Karpas-422 (cell line): Measurements from ENCODE around the gene TRABD. TPM values are rescaled to one million over a fixed set of nuclear protein-coding genes. Genes with fewer than 3 reads are reported as not detected.

ENCODE experiments used
- DNase-seq: peaks from one replicate; pipeline ENCODE4 v3.0.0-alpha.2; 2015
- H2AFZ ChIP-seq: fragments of 200-600 bp; sonication (generic); 2 replicates; pipeline ENCODE4 v1.6.1; 2014; ENCODE audit warnings: antibody characterized with exemption, low read length, mixed read lengths
- H3K27ac ChIP-seq: fragments of 200-600 bp; sonication (generic); 2 replicates; pipeline ENCODE4 v1.5.1; 2014; ENCODE audit warnings: mild to moderate bottlenecking, low read length, moderate library complexity
- H3K27me3 ChIP-seq: fragments of 200-600 bp; sonication (generic); 2 replicates; pipeline ENCODE4 v1.6.1; 2014; ENCODE audit warnings: low read length, mixed read lengths
- H3K36me3 ChIP-seq: fragments of 200-600 bp; sonication (generic); 2 replicates; pipeline ENCODE4 v1.6.1; 2014; ENCODE audit warnings: low read length, mixed read lengths; ENCODE audit not compliant: insufficient read depth
- H3K4me1 ChIP-seq: fragments of 200-600 bp; sonication (generic); 2 replicates; pipeline ENCODE4 v1.6.1; 2014; ENCODE audit warnings: mild to moderate bottlenecking, low read length, mixed read lengths
- H3K4me2 ChIP-seq: fragments of 200-600 bp; sonication (generic); 2 replicates; pipeline ENCODE4 v1.6.1; 2014; ENCODE audit warnings: low read length, low read depth, mild to moderate bottlenecking; ENCODE audit not compliant: poor library complexity, severe bottlenecking
- H3K4me3 ChIP-seq: fragments of 200-600 bp; sonication (generic); 2 replicates; pipeline ENCODE4 v1.5.1; 2014; ENCODE audit warnings: mild to moderate bottlenecking, antibody characterized with exemption, low read length, mixed read lengths
- H3K79me2 ChIP-seq: fragments of 200-600 bp; sonication (generic); 2 replicates; pipeline ENCODE4 v1.6.1; 2014; ENCODE audit warnings: mild to moderate bottlenecking, low read length, mixed read lengths
- H3K9ac ChIP-seq: fragments of 200-600 bp; sonication (generic); 2 replicates; pipeline ENCODE4 v1.6.0; 2014; ENCODE audit warnings: low read length
- H3K9me2 ChIP-seq: fragments of 200-600 bp; sonication (generic), shearing (Covaris generic); replicated peaks from 2 replicates; pipeline ENCODE4 v1.6.0; 2014; ENCODE audit warnings: mild to moderate bottlenecking, low read length, moderate library complexity; ENCODE audit not compliant: insufficient read depth
- H3K9me3 ChIP-seq: fragments of 300-700, 200-600 bp; sonication (generic); 2 replicates; pipeline ENCODE4 v1.6.1; 2014; ENCODE audit warnings: low read length, mixed read lengths
- H4K20me1 ChIP-seq: fragments of 200-600 bp; sonication (generic); 2 replicates; pipeline ENCODE4 v1.6.1; 2014; ENCODE audit warnings: mild to moderate bottlenecking, antibody characterized with exemption, low read length, low read depth; ENCODE audit not compliant: insufficient read depth
- total RNA-seq: library from RNA; depleted of rRNA; stranded (reverse); fragments of >200 nt; shearing (Covaris generic); gene quantifications from 2 replicates; pipeline ENCODE4 v1.2.3, GENCODE V29; 2014; ENCODE audit warnings: low replicate concordance

TRABD gene
- total RNA-seq, 1 experiment from 2014 or later: 46.7 TPM

DNA sequence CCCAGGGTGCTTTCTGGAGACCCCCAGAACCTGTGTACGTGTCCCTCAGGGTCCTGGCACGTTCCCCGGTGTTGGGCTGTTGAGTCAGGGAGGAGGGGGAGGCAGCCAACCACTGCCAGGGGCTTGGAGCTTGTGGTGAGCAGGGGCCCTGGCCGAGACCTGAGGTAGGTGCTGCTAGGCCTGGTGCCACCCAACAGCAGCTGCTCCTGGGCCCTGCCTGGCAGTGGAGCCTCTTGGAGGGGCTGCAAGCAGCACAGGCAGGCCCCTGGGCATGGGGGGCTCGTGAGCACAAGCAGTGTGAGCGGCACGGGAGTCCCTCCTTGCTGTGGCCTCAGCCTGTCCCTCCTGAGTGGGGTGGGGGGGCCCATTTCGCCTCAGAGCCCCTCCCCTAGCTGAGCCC, 7.9 kb downstream of the TRABD start:
- Histone ChIP-seq H3K9ac (no peak overlapping the region), H4K20me1 (peaks cover 11% of the 10 kb centered on the region; the same call in 1 of the 2 replicates), H3K36me3 (0 out of 2 replicates have a peak, but pooled peaks cover 5% of the 10 kb centered on the region), H3K79me2 (peaks cover 27% of the 10 kb centered on the region), H3K9me2 (no peaks in the 10 kb centered on the region), H3K4me1 (peaks cover 82% of the 10 kb centered on the region), H3K27me3 (no peaks in the 10 kb centered on the region), H2AFZ (no peak overlapping the region), H3K4me2 (no peak overlapping the region), H3K9me3 (no peaks in the 10 kb centered on the region), H3K4me3 (no peak overlapping the region), H3K27ac (peak overlapping the region; percentile 97)
- DNase-seq: no peak

DNA sequence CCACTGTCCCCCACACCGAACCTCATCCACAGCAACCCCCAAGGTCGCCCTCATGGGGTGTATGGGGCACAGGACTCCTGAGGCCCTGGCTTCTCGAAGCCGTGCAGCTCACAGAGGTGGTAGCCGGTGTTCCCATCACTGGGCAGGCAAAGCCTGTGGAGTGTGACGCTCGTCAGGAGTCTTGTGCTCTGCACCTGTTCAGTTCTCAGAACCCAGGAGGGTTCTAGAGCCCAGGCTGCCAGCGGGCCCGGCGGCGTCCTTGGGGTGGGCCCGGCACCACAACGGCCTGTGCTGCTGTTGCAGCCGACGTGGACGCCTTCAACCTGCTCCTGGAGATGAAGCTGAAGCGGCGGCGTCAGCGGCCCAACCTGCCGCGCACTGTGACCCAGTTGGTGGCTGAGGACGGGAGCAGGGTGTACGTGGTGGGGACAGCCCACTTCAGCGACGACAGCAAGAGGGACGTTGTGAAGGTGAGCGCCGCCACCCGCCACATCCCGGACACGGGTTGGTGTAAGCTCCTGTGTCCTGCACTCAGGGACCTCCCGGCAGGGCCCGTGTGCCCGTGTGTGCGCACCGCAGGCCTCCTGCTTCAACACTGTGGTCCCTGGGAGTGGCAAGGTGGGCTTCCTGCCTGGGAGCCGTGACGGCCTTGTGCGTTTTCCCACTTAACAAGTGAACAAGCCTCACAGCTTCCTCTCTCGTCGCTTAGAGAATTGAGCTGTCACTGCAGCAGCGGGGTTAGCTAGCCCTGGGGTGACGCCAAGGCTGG, 8.5 kb downstream of the TRABD start:
- peaks cover 79% of the 10 kb centered on the region for H3K4me1 ChIP-seq
- H3K4me2 ChIP-seq: no peak overlapping the region
- H3K9ac ChIP-seq: 0 out of 2 replicates have a peak overlapping the region, but pooled peaks have one; percentile 7
- H3K4me3 ChIP-seq: no peak overlapping the region
- no peaks in the 10 kb centered on the region for H3K27me3 ChIP-seq
- no peak for DNase-seq
- H4K20me1 ChIP-seq: peaks cover 5% of the 10 kb centered on the region; the same call in 1 of the 2 replicates
- peaks cover 25% of the 10 kb centered on the region for H3K79me2 ChIP-seq
- H2AFZ ChIP-seq: no peak overlapping the region
- peak overlapping the region; percentile 97 for H3K27ac ChIP-seq
- H3K9me3 ChIP-seq: no peaks in the 10 kb centered on the region
- 0 out of 2 replicates have a peak, but pooled peaks cover 5% of the 10 kb centered on the region for H3K36me3 ChIP-seq
- H3K9me2 ChIP-seq: no peaks in the 10 kb centered on the region

DNA sequence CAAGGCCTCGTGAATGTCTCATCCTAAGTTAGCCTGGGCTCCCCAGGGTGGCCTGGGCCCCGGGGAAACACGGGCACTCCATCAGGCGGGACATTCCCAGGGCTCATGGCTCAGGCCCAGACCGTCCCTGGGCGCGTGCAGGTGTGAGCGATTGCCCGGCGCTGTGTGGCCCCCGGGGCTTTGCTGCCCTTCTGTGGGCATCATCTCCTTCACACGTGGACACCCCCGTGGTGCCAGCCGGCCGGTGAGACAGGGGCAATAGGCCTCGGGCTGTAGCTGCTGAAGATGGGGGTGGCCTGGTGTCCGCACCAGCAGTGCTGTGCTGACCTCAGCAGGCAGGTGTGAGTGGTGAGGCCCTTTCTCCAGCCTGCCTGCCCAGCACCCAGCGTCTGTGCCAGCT, 10.5 kb downstream of the TRABD start:
- no peak overlapping the region for H3K4me2 ChIP-seq
- no peaks in the 10 kb centered on the region for H4K20me1 ChIP-seq
- H3K27me3 ChIP-seq: no peaks in the 10 kb centered on the region
- DNase-seq: no peak
- H2AFZ ChIP-seq: no peak overlapping the region
- no peaks in the 10 kb centered on the region for H3K9me3 ChIP-seq
- no peak overlapping the region for H3K9ac ChIP-seq
- H3K36me3 ChIP-seq: 0 out of 2 replicates have a peak, but pooled peaks cover 5% of the 10 kb centered on the region
- H3K27ac ChIP-seq: peak overlapping the region; percentile 71
- peaks cover 25% of the 10 kb centered on the region for H3K79me2 ChIP-seq
- no peak overlapping the region for H3K4me3 ChIP-seq
- H3K4me1 ChIP-seq: peaks cover 69% of the 10 kb centered on the region
- H3K9me2 ChIP-seq: no peaks in the 10 kb centered on the region

DNA sequence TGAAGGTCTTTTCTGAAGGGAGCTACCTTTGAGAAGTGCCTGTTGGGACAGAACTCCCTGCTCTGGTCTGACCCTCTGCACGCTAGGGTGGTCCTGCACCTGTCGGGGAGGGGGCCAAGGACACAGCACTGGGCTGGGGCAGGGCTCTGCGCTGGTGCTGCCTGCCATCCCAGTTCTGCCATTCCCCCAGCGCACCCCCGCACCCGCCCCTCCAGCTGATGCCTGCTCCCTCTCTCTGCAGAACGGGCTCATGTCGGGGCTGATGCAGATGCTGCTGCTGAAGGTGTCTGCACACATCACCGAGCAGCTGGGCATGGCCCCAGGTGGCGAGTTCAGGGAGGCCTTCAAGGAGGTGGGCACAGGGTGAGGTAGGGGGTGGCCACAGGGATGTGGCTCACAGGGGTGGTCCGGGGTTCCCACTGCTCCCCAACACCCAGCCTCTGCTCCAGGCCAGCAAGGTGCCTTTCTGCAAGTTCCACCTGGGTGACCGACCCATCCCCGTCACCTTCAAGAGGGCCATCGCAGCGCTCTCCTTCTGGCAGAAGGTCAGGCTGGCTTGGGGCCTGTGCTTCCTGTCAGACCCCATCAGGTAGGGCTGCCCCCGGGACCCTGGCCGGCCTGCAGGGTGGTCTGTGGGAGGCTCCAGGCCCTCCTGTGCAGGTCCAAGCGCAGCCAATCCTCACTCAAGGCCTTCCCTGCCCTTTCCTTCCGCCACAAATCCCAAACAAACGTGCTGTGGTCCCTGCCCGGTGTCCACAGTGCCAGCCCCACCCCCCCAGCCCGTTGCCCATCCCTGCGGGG, 11.5 kb downstream of the TRABD start:
- H3K9ac ChIP-seq: no peak overlapping the region
- peak overlapping the region; percentile 71; the same call in 1 of the 2 replicates for H3K27ac ChIP-seq
- no peak overlapping the region for H2AFZ ChIP-seq
- no peak overlapping the region for H3K4me3 ChIP-seq
- H3K79me2 ChIP-seq: peaks cover 28% of the 10 kb centered on the region
- no peak overlapping the region for H3K4me2 ChIP-seq
- no peaks in the 10 kb centered on the region for H3K27me3 ChIP-seq
- no peaks in the 10 kb centered on the region for H3K9me3 ChIP-seq
- H4K20me1 ChIP-seq: peaks cover 3% of the 10 kb centered on the region; the same call in 1 of the 2 replicates
- H3K36me3 ChIP-seq: 0 out of 2 replicates have a peak, but pooled peaks cover 5% of the 10 kb centered on the region
- H3K4me1 ChIP-seq: peaks cover 61% of the 10 kb centered on the region
- DNase-seq: no peak
- no peaks in the 10 kb centered on the region for H3K9me2 ChIP-seq

DNA sequence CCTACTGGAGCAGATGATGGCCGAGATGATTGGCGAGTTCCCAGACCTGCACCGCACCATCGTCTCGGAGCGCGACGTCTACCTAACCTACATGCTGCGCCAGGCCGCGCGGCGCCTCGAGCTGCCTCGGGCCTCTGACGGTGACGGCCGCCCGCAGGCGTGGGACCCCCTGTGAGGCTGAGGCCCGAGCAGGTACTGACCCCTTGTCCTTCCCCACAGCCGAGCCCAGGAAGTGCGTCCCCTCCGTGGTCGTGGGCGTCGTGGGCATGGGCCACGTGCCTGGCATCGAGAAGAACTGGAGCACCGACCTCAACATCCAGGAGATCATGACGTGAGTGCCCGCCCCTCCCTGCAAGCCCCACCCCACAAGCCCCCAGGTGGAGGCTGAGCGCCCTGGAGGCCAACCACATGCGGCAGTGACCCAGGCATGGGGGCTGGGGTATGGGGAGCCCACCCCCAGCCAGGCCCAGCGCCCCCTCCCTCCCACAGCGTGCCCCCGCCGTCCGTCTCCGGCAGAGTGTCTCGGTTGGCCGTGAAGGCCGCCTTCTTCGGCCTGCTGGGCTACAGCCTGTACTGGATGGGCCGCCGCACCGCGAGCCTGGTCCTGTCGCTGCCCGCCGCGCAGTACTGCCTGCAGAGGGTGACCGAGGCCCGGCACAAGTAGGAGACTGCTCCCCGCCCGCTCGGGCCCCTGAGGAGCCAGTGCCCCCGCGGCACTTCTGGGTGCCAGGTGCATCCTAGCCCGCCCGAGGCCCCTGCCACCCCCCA, 12.3 kb downstream of the TRABD start:
- H3K36me3 ChIP-seq: 0 out of 2 replicates have a peak, but pooled peaks cover 5% of the 10 kb centered on the region
- H3K9me3 ChIP-seq: no peaks in the 10 kb centered on the region
- H3K9me2 ChIP-seq: no peaks in the 10 kb centered on the region

DNA sequence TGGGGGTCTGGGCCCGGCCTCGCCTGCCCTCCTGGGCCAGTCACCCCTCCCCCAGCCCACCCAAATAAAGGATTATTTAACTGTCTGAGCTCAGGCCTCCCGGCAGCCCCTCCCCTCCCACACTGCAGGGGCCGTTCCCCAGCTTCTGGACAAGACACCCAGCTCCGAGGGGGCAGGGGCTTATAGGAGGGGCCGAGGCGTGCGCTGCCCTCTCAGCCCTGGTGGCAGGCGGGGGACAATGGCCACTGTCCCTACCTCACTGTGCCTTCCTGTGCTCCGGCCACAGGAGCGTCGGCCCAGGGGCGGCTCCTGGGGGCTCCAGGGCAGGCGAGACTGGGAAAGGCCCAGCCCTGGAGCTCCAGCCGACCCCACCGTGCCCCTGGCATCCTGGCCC, 12.9 kb downstream of the TRABD start:
- H3K27ac ChIP-seq: no peak overlapping the region
- no peaks in the 10 kb centered on the region for H3K9me2 ChIP-seq
- peaks cover 3% of the 10 kb centered on the region; the same call in 1 of the 2 replicates for H4K20me1 ChIP-seq
- no peaks in the 10 kb centered on the region for H3K9me3 ChIP-seq
- H3K4me3 ChIP-seq: no peak overlapping the region
- H3K27me3 ChIP-seq: no peaks in the 10 kb centered on the region
- no peak overlapping the region for H3K9ac ChIP-seq
- H3K4me2 ChIP-seq: no peak overlapping the region
- peaks cover 61% of the 10 kb centered on the region for H3K4me1 ChIP-seq
- DNase-seq: no peak
- peaks cover 28% of the 10 kb centered on the region for H3K79me2 ChIP-seq
- H3K36me3 ChIP-seq: peaks cover 5% of the 10 kb centered on the region; the same call in 1 of the 2 replicates
- H2AFZ ChIP-seq: no peak overlapping the region

More for the DNA sequence above, 12.3 kb downstream of the TRABD start:
- no peak overlapping the region for H3K4me3 ChIP-seq
- no peak for DNase-seq
- peaks cover 3% of the 10 kb centered on the region; the same call in 1 of the 2 replicates for H4K20me1 ChIP-seq
- no peak overlapping the region for H3K4me2 ChIP-seq
- H2AFZ ChIP-seq: no peak overlapping the region
- H3K79me2 ChIP-seq: peaks cover 28% of the 10 kb centered on the region
- H3K9ac ChIP-seq: no peak overlapping the region
- H3K4me1 ChIP-seq: peaks cover 61% of the 10 kb centered on the region
- H3K27me3 ChIP-seq: no peaks in the 10 kb centered on the region
- no peak overlapping the region for H3K27ac ChIP-seq

DNA sequence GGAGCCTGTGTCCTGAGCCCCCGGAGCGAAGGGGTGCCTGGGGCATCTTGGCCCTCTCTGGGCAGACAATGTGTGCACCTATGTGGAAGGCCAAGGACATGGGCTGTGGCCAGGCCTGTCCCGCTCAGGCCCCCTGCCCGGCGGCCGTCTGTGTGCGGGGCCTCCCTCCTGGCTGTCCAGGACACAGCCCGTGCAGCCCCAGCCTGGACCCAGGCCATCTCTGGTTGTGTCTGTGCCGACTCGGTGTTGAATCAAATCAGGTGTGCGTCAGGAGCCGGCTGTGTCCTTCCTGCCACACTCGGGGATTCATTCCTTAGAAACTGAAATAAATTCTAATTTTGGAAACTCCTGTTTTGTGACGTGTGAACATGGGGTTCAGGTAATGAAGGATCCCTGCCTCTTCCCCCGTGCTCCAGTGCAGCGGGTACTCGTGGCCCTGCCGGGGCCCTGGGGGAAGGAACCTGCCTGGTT, 13.6 kb downstream of the TRABD start:
- Histone ChIP-seq H3K9me3 (no peaks in the 10 kb centered on the region), H3K27ac (peak overlapping the region; percentile 61), H3K9ac (peak overlapping the region; percentile 74), H4K20me1 (peaks cover 3% of the 10 kb centered on the region; the same call in 1 of the 2 replicates), H3K9me2 (no peaks in the 10 kb centered on the region), H3K4me1 (peaks cover 59% of the 10 kb centered on the region), H3K36me3 (peaks cover 5% of the 10 kb centered on the region; the same call in 1 of the 2 replicates), H2AFZ (no peak overlapping the region), H3K4me3 (peak overlapping the region; percentile 68; the same call in 1 of the 2 replicates), H3K4me2 (peak overlapping the region; percentile 78), H3K79me2 (peaks cover 32% of the 10 kb centered on the region), H3K27me3 (no peaks in the 10 kb centered on the region)
- no peak for DNase-seq
